DMS114 treated with DMSO at 0.1 percent for 48 hours (cell line): ENCODE data around the gene KRT71.

Source experiments
- DNase-seq: peaks from one replicate; lab custom pipeline; 2025; ENCODE audit not compliant: unreplicated experiment; lab: John Stamatoyannopoulos, UW

KRT71 gene

GRCh38 chr12:52499806-52500560, 53.0 kb downstream of the KRT71 start:
- DNase-seq = no peak

GRCh38 chr12:52498946-52499345, 54.0 kb downstream of the KRT71 start:
- DNase-seq = no peak

DNA sequence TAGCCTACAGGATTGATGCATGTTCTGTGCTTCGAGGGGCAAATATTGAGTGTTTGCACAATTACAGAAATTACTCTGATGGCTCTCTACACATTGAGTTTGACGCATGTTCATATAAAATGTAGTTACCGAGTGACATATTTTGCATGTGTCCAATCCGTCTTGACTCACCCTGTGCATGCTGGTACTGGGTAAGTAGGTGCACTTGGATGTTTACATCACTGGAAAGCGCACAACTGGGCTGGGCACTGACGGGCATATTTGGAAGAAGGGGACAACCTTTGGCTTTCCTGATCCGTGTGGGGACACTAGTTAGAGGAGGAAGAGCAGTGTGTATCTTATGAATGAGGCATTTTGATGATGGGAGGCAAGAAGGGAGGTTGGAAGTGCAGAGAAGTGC, 55.0 kb downstream of the KRT71 start:
- DNase-seq = no peak

DNA sequence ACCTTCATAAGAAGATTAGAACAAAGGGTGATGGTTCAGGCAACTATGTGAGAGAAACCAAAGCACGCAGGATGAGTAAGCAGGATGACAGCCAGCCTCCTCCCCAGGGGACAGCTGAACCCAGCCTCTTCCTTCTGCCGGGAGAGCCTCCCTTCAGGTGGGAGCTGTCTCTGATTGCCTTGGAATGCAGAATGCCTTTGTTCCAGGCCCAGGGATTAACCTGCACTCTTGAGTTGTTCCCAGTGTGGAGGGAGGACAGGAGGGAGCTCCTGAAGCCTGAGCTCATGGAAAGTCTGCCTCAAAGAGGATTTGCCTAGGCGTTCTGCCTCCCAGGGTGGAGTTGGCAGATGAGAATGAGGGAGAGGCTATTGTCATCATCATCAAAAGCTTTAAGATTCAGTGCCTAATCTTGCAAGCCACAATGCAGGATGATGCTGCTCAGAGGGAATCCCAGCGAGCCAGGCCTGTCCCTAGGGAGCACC, 56.3 kb downstream of the KRT71 start:
- DNase-seq = no peak

GRCh38 chr12:52496054-52496453, 56.9 kb downstream of the KRT71 start:
- no peak for DNase-seq

GRCh38 chr12:52495389-52495788, 57.6 kb downstream of the KRT71 start:
- DNase-seq = no peak

- DNase-seq = no peak
Measured at GRCh38 chr12:52494518-52494917, 58.4 kb downstream of the KRT71 start.

DNA sequence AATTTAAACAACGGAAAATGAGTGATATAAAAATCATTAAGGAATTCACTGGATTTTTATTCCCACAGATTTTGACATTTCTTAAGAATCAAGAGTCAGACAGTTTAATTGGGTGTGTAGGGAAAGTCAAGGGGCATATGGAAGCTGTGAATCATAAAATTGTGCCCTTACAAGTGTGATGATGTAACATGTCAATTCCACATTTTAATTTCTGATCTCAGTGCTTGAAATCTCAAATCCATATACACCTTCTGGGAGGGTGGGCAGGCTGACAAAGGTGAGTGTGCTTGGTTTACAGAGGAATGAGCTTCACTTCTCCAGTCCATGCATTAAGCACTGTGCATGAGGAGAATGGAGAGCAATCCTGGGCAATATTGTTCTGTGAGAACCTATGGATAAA, 58.8 kb downstream of the KRT71 start:
- no peak for DNase-seq
